ENCODE data around the gene MAP3K4.

The MAP3K4 gene

DNA sequence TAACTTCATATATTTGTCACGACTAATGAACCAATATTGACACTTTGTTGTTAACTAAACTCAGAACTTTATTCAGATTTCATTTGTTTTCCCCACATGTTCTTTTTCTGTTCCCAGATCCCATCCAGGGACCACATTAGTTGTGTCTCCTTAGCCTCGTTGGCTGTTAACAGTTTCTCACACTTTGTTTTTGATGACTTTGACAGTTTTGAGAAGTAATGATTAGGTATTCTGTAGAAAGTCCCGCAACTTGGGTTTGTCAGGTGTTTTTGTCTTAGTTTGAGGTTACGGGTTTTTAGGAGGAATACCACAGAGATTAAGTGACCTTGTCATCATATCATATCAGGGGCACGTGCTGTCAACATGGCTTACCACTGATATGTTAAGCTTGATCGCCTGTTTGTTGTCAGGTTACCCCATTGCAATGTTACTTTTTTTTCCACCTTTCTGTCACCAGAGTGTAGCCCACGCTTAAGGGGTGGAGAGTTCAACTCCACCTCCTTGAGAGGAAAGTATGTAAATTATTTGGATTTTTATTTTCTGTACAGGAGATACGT is 32.9 kb downstream of the MAP3K4 start:
- H3K4me2 ChIP-seq (ENCODE audit: low read depth, low read length, poor library complexity, severe bottlenecking), result no peak overlapping the region
- no peaks in the 10 kb centered on the region for H3K9me3 ChIP-seq (ENCODE audit: insufficient read depth, low read depth, low read length)
- no peaks in the 10 kb centered on the region for H3F3A ChIP-seq (ENCODE audit: low read depth)
- H3K9me2 ChIP-seq (replicated peaks; ENCODE audit: low read depth, low read length), result no peaks in the 10 kb centered on the region
- no peaks in the 10 kb centered on the region for H3K27me3 ChIP-seq (ENCODE audit: insufficient read depth, low read length, poor library complexity, severe bottlenecking)
- H4K20me1 ChIP-seq (ENCODE audit: insufficient read depth, low read length, poor library complexity, severe bottlenecking), result peaks cover 47% of the 10 kb centered on the region
- no peak for TF ChIP-seq EZH2phosphoT487 (IDR thresholded peaks at IDR 0.05; ENCODE audit: borderline replicate concordance)
- TF ChIP-seq, protein P1, sequence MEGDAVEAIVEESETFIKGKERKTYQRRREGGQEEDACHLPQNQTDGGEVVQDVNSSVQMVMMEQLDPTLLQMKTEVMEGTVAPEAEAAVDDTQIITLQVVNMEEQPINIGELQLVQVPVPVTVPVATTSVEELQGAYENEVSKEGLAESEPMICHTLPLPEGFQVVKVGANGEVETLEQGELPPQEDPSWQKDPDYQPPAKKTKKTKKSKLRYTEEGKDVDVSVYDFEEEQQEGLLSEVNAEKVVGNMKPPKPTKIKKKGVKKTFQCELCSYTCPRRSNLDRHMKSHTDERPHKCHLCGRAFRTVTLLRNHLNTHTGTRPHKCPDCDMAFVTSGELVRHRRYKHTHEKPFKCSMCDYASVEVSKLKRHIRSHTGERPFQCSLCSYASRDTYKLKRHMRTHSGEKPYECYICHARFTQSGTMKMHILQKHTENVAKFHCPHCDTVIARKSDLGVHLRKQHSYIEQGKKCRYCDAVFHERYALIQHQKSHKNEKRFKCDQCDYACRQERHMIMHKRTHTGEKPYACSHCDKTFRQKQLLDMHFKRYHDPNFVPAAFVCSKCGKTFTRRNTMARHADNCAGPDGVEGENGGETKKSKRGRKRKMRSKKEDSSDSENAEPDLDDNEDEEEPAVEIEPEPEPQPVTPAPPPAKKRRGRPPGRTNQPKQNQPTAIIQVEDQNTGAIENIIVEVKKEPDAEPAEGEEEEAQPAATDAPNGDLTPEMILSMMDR (conservative IDR thresholded peaks at IDR 0.05; ENCODE audit: low read length), result no peak
- H3K79me2 ChIP-seq (ENCODE audit: insufficient read depth, low read length), result peaks cover 82% of the 10 kb centered on the region
- no peaks in the 10 kb centered on the region for H3K4me1 ChIP-seq (ENCODE audit: insufficient read depth, low read length, poor library complexity, severe bottlenecking)
- no peak overlapping the region for H3K9ac ChIP-seq (ENCODE audit: low read depth, low read length, poor library complexity, severe bottlenecking)
- H3K36me3 ChIP-seq (ENCODE audit: insufficient read depth, low read length), result 0 out of 2 replicates have a peak, but pooled peaks cover 5% of the 10 kb centered on the region
- no peak overlapping the region for H2AFZ ChIP-seq (ENCODE audit: low read length)
- H3K4me3 ChIP-seq (ENCODE audit: low read length, poor library complexity, severe bottlenecking), result no peak overlapping the region

DNA sequence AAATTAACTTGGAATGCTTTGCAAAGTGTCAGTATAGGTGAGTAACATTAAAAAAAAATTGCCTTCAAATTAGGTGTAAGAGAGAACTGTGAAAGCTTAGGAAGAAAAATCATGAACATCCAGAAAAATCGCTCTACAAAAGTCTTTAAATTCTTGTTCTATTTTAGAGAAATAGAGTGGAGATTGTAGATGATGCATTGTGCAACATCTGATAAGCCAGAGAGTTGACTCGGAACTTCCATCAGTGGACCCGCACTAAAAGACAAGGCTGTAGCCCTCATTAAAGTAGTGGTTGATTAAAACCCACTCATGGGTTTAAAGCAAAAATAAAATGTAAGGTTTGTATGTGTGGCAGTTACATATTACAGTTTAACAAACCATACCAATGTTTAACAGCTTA is 35.8 kb downstream of the MAP3K4 start:
- Histone ChIP-seq H3K36me3 (ENCODE audit: insufficient read depth, low read length) (0 out of 2 replicates have a peak, but pooled peaks cover under 1% of the 10 kb centered on the region), H3K9ac (ENCODE audit: low read depth, low read length, poor library complexity, severe bottlenecking) (no peak overlapping the region), H4K20me1 (ENCODE audit: insufficient read depth, low read length, poor library complexity, severe bottlenecking) (peaks cover 57% of the 10 kb centered on the region), H3K9me2 (replicated peaks; ENCODE audit: low read depth, low read length) (no peaks in the 10 kb centered on the region), H3K4me1 (ENCODE audit: insufficient read depth, low read length, poor library complexity, severe bottlenecking) (no peaks in the 10 kb centered on the region), H3K27me3 (ENCODE audit: insufficient read depth, low read length, poor library complexity, severe bottlenecking) (no peaks in the 10 kb centered on the region), H3K9me3 (ENCODE audit: insufficient read depth, low read depth, low read length) (no peaks in the 10 kb centered on the region), H3K79me2 (ENCODE audit: insufficient read depth, low read length) (peaks cover 85% of the 10 kb centered on the region), H3F3A (ENCODE audit: low read depth) (no peaks in the 10 kb centered on the region), H2AFZ (ENCODE audit: low read length) (no peak overlapping the region), H3K4me2 (ENCODE audit: low read depth, low read length, poor library complexity, severe bottlenecking) (no peak overlapping the region), H3K4me3 (ENCODE audit: low read length, poor library complexity, severe bottlenecking) (no peak overlapping the region)
- TF ChIP-seq EZH2phosphoT487 (IDR thresholded peaks at IDR 0.05; ENCODE audit: borderline replicate concordance), result no peak
- TF ChIP-seq, protein P1 (conservative IDR thresholded peaks at IDR 0.05; ENCODE audit: low read length), result no peak

DNA sequence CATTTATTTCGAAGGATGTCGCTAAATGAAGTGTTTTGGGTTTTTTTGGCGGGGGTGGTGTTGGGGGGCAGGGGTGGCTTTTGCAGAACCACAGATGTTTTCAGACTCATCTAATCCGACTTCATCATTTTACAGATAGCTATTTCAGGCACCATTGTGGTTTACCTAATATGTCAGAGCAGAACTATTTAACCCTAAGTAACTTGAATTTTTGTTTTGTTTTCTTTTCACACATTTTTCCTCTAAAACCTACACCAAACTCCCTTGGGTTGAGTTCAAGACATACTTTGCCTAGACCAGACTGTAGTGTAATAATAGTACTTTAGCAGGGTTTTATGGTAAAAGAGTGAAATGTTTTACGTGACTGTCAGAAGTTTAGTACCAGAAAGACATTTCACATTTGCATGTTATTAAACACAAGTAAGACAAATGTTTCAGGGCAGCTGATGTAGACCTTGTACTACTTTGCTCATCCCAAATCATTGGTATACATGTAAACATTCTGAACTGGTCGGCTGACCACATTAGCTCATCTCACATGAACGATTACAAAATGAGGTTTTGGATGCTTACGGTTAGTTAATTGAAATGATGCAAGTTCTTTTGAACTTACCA is 37.7 kb downstream of the MAP3K4 start:
- Histone ChIP-seq H3K9me2 (replicated peaks; ENCODE audit: low read depth, low read length) (no peaks in the 10 kb centered on the region), H3K9ac (ENCODE audit: low read depth, low read length, poor library complexity, severe bottlenecking) (no peak overlapping the region), H3K79me2 (ENCODE audit: insufficient read depth, low read length) (peaks cover 84% of the 10 kb centered on the region), H2AFZ (ENCODE audit: low read length) (no peak overlapping the region), H3K36me3 (ENCODE audit: insufficient read depth, low read length) (peaks cover under 1% of the 10 kb centered on the region; the same call in 1 of the 2 replicates), H3F3A (ENCODE audit: low read depth) (no peaks in the 10 kb centered on the region), H3K9me3 (ENCODE audit: insufficient read depth, low read depth, low read length) (no peaks in the 10 kb centered on the region), H3K4me2 (ENCODE audit: low read depth, low read length, poor library complexity, severe bottlenecking) (no peak overlapping the region), H3K4me3 (ENCODE audit: low read length, poor library complexity, severe bottlenecking) (no peak overlapping the region), H3K4me1 (ENCODE audit: insufficient read depth, low read length, poor library complexity, severe bottlenecking) (no peaks in the 10 kb centered on the region), H3K27me3 (ENCODE audit: insufficient read depth, low read length, poor library complexity, severe bottlenecking) (no peaks in the 10 kb centered on the region), H4K20me1 (ENCODE audit: insufficient read depth, low read length, poor library complexity, severe bottlenecking) (peaks cover 66% of the 10 kb centered on the region)
- TF ChIP-seq, protein P1 (conservative IDR thresholded peaks at IDR 0.05; ENCODE audit: low read length), result no peak
- TF ChIP-seq EZH2phosphoT487 (IDR thresholded peaks at IDR 0.05; ENCODE audit: borderline replicate concordance), result no peak
